ENCODE data around the gene ATL3.
"Not testable (repeated sequence)": the region's sequence is repeated elsewhere in the genome, so short reads cannot be mapped to it uniquely, and the experiment has no call there.

ATL3 gene

GRCh38 chr11:63619967-63620366, 51.2 kb downstream of the ATL3 start:
- DNase-seq (ENCODE audit: low spot score), result no peak

DNA sequence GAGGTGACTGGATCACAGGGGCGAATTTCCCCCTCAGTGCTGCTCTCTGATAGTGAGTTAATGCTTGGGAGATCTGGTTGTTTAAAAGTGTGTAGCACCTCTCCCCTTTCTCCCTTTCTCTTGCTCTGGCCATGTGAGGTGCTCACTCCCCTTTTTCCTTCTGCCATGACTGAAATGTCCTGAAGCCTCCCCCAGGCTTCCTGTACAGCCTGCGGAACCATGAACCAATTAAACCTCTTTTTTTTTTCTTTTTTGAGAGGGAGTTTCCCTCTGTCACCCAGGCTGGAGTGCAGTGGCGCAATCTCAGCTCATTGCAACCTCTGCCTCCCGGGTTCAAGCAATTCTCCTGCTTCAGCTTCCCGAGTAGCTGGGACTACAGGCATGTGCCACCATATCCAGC, 53.5 kb downstream of the ATL3 start:
- not testable (repeated sequence) for DNase-seq (ENCODE audit: low spot score)

- DNase-seq (ENCODE audit: low spot score), result no peak
These were observed 54.2 kb downstream of the ATL3 start for GRCh38 chr11:63616953-63617352.

- no peak for DNase-seq (ENCODE audit: low spot score)
These were observed 57.0 kb downstream of the ATL3 start, which contains the start of gene PLAAT3 for GRCh38 chr11:63614136-63614671. Gene PLAAT3 (minus strand): TSS chr11:63614433. CDS start chr11:63614014, 419 bp downstream.

GRCh38 chr11:63613517-63614135, 57.5 kb downstream of the ATL3 start:
- no peak for DNase-seq (ENCODE audit: low spot score)

DNA sequence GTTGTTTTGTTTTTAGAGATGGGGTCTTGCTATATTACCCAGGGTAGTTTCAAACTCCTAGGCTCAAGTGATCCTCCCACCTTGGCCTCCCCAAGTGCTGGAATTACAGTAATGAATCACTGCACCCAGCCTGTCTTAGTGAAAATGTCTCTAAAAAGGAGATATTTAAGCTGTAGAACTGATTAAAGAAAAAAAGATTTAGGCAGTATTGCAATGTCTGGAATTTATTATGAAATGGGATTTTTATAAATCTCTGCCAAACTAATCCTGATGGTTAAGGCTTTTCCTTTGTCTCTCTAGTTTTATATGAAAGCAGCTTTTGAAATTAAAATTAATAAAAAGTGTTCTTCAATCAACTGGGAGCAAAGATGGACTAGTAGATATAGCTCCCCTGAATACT, 59.0 kb downstream of the ATL3 start:
- no peak for DNase-seq (ENCODE audit: low spot score)

DNA sequence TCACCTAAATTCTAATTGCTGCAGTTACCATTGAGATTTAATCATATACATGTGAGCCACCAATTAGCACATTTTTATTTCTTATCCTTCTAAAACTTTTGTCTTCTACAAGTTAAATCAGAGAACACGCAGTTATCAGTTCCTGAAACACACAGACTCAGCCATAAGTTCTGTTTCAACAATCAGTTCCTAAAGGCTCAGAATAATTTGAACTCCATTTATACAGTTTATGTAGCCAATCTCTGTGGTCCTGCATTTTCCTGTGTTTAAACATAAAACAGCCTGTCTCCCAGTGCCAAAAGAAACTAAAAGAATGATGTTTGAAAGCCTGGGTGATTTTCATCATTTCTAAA, 59.8 kb downstream of the ATL3 start:
- no peak for DNase-seq (ENCODE audit: low spot score)

GRCh38 chr11:63610604-63611394, 60.4 kb downstream of the ATL3 start:
- no peak for DNase-seq (ENCODE audit: low spot score)

DNA sequence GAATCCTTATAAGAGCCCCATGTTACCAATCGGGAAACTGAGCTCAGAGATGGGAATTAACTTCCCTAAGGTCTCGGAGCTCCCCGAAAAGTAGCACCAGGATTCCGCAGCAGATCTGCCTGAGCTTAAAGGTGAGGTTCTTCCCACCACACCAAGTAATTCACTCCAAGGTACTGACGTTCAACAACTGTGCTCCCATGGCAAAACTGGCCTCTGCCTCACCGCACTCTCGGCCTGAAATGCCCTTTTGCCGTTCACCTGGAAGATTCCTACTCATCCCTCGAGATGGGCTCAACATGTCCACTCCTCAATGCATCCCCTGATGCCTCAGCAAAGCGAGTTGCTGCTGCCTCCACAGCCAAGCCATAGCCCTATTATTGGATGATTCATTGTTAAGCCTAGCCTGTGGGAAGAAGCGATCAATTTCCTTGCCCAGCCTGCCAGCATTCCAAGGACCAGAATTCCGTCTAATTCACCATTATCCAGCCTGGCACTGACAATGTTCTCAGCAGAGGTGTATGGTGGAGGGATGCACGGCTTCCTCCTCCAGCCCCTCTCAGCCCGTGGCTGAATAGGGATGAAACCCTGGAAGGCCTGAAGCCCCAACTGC, 61.1 kb downstream of the ATL3 start:
- DNase-seq (ENCODE audit: low spot score), result no peak

GRCh38 chr11:63609536-63609935, 61.6 kb downstream of the ATL3 start:
- no peak for DNase-seq (ENCODE audit: low spot score)

DNA sequence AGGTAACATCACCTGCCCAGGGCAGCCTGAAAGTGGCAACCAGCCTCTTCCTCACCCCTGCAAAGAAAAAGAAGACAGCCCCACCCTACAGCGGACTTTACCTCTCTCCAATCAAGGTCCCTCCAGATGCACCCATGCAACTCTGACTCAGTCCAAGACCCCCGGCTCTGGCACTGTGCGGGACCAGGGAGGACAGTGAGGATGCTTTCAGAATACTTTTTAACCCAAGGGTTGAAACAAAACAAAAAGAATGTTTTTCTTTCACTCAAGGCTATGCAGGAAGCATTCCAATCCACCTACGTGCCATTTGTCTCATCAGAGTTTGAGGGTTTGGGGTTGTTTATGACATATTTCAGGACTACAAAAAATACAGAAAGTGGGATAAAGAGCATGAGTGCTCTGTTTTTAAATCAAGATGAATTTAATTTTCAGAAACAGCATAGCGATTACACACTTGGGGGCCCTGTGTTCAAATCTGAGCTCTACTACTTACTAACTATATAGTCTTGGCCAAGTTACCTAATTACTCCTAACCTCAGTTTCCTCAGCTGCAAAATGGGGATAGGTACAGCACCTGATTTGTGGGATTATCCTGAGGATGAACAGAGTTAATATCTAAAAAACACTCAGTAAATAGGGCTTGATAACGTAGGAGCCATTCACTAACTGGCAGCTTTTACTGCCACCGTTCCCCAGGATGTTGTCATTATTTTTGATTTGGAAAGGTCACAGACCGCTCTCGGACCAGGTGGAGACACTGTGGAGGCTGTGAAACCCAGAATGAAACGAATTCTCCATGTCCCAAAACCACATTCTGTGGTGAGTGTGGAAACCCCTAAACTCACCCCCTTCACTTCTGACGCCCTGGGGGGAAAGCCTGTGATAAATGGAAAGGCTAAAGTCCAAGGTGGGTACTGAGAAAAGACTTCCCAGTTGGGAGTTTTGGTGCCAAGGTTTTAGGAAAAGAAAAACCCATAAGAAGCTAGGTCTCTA, 62.5 kb downstream of the ATL3 start:
- DNase-seq (ENCODE audit: low spot score), result no peak

- no peak for DNase-seq (ENCODE audit: low spot score)
These were observed 68.0 kb downstream of the ATL3 start for GRCh38 chr11:63603180-63603518.

- DNase-seq (ENCODE audit: low spot score), result not testable (repeated sequence)
These were observed 68.6 kb downstream of the ATL3 start for GRCh38 chr11:63602290-63603179.

GRCh38 chr11:63599211-63600122, 71.7 kb downstream of the ATL3 start:
- DNase-seq (ENCODE audit: low spot score), result no peak

DNA sequence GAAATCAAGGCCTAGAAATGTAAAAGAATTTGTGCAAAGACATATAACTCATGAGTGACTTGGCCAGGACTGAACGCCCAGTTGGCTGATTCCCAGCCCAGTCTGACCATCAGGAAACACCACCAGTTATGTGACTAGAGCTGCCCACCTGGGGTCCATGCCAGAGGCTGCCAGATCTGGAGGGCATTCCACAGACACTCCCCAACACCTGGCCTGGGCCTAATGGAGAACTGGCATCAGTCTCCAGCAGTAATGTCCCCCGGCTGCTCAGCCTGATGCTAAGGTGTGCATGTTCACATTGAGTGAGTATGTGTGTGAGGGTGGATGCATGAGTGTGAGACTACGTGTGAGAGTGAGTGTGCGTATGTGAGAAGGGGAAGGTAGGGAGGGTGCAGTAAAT, 72.6 kb downstream of the ATL3 start:
- DNase-seq (ENCODE audit: low spot score), result no peak

GRCh38 chr11:63595296-63595695, 75.9 kb downstream of the ATL3 start:
- DNase-seq (ENCODE audit: low spot score), result no peak

- peak; percentile 31 for DNase-seq (ENCODE audit: low spot score)
These were observed 78.2 kb downstream of the ATL3 start for GRCh38 chr11:63592975-63593395.

DNA sequence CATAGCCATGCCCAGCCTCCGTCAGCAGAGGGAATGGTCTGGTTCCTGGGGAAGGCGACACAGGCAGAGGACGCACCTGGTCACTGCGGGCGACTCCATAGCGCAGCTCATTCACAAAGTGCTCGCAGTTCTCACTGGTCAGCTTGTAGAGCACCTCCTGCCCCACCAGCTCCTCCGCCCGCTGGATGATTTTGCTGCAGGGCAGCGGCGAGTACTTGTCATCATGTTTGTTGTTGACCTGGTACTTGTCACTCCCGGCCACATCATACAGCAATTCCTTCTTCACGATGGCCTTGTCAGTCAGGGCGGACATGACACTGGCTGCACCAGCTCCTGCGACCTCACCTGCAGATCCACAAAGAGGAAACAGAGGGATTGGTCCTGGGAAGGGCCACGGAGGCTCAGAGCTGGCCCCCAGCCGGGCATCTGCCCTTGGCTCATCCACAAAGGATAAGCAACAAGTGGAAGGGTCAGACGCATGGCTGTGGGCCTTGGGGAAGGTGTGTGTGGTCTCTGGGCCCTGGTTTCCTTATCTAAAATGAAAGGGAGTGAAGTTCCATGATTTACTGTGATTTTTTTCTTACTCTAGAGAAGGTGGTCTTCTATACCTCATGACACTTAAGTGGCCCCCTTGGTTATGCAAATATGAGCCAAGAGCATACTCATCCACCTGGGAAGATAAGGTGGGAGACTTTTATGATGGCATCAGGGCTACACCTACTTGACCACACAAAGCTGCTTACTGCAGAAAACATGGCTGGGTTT, 81.0 kb downstream of the ATL3 start:
- no peak for DNase-seq (ENCODE audit: low spot score)

DNA sequence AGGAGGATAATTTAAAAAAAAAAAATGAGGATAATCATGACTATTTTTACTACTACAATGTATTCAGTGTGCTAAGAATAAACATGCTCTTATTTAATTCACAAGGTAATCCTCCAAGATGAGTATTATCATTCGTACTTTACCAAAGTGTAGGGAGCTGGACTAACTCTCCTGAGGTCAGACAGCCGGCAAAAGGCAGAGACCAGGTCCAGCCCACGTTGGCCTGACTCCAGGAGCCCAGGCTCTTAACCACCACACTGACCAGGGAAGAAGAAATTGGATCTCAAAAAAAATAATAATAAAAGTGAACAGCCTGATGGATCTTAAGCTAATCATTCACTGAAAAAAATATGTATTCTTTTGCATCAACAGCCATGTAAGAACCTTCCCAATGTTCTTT, 82.2 kb downstream of the ATL3 start:
- DNase-seq (ENCODE audit: low spot score), result no peak
